Upper lobe of right lung (tissue), 1 donor: ENCODE measurements around the gene HHEX. TPM values are rescaled to one million over a fixed set of nuclear protein-coding genes. Genes with fewer than 3 reads are reported as not detected.

Source experiments
- ATAC-seq: fragments of 200-7000 bp; cut with Tn5 transposase; one replicate; pipeline ENCODE4 v1.9.1; 2020; ENCODE audit warnings: mild to moderate bottlenecking, moderate library complexity
- DNase-seq: peaks from one replicate; pipeline ENCODE4 v3.0.0-alpha.2; 2020
- H3K27ac ChIP-seq: fragments of 200-600 bp; one replicate; pipeline ENCODE4 v1.8.0; 2022
- H3K27me3 ChIP-seq: fragments of 200-600 bp; one replicate; pipeline ENCODE4 v1.8.0; 2022; ENCODE audit warnings: mild to moderate bottlenecking
- H3K36me3 ChIP-seq: fragments of 200-600 bp; one replicate; pipeline ENCODE4 v1.8.0; 2022
- H3K4me1 ChIP-seq: fragments of 200-600 bp; one replicate; pipeline ENCODE4 v1.8.0; 2022
- H3K4me3 ChIP-seq: fragments of 200-600 bp; one replicate; pipeline ENCODE4 v1.8.0; 2022; ENCODE audit warnings: mild to moderate bottlenecking
- H3K9me3 ChIP-seq: fragments of 200-600 bp; one replicate; pipeline ENCODE4 v1.8.0; 2022
- intact Hi-C: fragments of 100-400 bp; cut with DNase I; formaldehyde crosslinking; loops from one replicate; pipeline ENCODE4 v1.11.0; 2022
- total RNA-seq: library from RNA; stranded (reverse); fragmentation: NEBNext Ultra II Directional; extraction: Animal tissue kit (Norgen Biotek cat#: 25700); gene quantifications from one replicate; pipeline ENCODE4 v1.2.1, GENCODE V29; 2021
- TF ChIP-seq, protein P1 (sequence below): fragments of 200-600 bp; IDR thresholded peaks from one replicate; pipeline ENCODE4 v1.8.0; 2022; ENCODE audit warnings: antibody characterized with exemption
- donor health status: DM: no; HTN: yes; CAD: no; lungs with severe emphysema.

HHEX gene
- total RNA-seq, 1 donor from 2014 or later = 12.2 TPM

DNA sequence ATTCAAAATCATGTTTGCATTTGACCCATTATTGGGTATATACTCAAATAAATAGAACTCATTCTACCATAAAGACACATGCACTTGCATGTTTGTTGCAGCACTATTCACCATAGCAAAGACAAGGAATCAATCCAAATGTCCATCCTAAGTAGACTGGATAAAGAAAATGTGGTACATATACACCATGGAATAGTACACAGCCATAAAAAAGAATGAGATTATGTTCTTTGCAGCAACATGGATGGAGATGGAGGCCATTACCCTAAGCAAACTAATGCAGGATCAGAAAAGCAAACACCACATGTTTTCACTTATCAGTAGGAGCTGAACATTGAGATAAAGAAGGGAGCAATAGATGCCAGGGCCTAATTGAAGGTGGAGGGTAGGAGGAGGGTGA, 12.0 kb upstream of the HHEX start:
- ATAC-seq = no peak
- Histone ChIP-seq H3K27me3 (no peaks in the 10 kb centered on the region), H3K4me3 (no peak overlapping the region), H3K36me3 (no peaks in the 10 kb centered on the region), H3K27ac (no peak overlapping the region), H3K4me1 (no peaks in the 10 kb centered on the region), H3K9me3 (no peaks in the 10 kb centered on the region)
- no peak for DNase-seq
- intact Hi-C loops = no loop called here
- TF ChIP-seq, protein P1, sequence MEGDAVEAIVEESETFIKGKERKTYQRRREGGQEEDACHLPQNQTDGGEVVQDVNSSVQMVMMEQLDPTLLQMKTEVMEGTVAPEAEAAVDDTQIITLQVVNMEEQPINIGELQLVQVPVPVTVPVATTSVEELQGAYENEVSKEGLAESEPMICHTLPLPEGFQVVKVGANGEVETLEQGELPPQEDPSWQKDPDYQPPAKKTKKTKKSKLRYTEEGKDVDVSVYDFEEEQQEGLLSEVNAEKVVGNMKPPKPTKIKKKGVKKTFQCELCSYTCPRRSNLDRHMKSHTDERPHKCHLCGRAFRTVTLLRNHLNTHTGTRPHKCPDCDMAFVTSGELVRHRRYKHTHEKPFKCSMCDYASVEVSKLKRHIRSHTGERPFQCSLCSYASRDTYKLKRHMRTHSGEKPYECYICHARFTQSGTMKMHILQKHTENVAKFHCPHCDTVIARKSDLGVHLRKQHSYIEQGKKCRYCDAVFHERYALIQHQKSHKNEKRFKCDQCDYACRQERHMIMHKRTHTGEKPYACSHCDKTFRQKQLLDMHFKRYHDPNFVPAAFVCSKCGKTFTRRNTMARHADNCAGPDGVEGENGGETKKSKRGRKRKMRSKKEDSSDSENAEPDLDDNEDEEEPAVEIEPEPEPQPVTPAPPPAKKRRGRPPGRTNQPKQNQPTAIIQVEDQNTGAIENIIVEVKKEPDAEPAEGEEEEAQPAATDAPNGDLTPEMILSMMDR = no peak

DNA sequence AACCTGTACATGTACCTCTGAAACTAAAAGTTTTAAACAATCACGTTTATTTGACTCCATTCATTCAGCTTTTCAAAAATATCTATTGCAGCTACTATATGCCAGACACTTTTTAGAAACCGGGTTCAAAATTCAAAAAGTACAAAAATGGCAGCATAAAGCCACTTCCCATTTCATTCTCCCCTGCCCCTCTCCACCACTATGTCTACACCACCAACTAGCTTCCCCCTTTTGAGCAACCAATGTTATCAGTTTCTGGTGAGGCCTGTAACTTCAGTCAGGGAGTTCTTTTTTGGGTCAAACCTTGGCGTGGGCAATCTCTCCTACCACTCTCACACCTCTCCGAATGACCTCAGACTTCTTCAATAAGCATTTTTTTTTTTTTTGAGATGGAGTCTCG, 11.5 kb upstream of the HHEX start:
- DNase-seq (no peak), ATAC-seq (no peak)
- Histone ChIP-seq H3K4me1 (no peaks in the 10 kb centered on the region), H3K27me3 (no peaks in the 10 kb centered on the region), H3K9me3 (no peaks in the 10 kb centered on the region), H3K27ac (no peak overlapping the region), H3K4me3 (no peak overlapping the region), H3K36me3 (no peaks in the 10 kb centered on the region)
- intact Hi-C loops = no loop called here
- TF ChIP-seq, protein P1 = no peak

DNA sequence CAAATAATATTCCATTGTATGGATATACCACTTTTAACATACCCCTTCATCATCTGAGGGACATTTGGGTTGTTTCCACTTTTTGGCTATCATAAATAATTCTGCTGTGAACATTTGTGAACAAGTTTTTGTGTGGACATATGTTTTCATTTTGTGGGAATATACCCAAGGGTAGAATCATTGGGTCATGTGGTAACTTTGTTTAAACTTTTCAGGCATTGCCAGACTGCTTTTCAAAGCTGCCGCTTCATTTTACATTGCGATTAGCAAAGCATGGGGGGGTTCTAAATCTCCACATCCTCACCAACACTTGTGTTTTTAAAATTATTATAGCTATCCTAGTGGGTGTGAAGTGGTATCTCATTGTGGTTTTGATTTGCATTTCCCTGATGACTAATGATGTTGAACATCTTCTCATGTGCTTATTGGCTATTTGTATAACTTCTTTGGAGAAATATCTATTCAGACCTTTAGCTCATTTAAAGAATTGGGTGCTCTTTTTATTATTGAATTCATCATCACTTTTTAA, 8.4 kb upstream of the HHEX start:
- ATAC-seq (no peak), DNase-seq (no peak)
- TF ChIP-seq, protein P1 = no peak
- Histone ChIP-seq H3K4me1 (no peaks in the 10 kb centered on the region), H3K27ac (no peak overlapping the region), H3K9me3 (peaks cover 3% of the 10 kb centered on the region), H3K36me3 (no peaks in the 10 kb centered on the region), H3K27me3 (no peaks in the 10 kb centered on the region), H3K4me3 (no peak overlapping the region)
- intact Hi-C loops = no loop called here

DNA sequence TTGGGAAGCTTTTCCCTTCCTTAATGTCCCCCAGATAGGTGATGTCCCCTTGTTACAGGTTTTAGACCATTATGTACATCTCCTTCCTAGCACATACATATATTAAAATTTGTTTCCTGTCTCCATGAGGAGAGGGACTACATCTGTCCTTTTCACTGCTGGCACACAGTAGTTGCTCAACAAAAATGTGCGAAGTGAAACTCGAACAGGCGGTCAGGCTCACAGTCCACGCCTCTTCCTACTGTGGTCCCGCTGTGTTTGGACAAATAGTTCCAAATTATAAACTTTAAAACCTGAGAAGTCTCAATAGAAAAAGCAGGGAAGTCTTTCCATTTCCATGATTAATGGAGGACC, 1.2 kb upstream of the HHEX start:
- Histone ChIP-seq H3K4me3 (peak overlapping the region; percentile 70), H3K9me3 (peaks cover 3% of the 10 kb centered on the region), H3K4me1 (peaks cover 5% of the 10 kb centered on the region), H3K36me3 (no peaks in the 10 kb centered on the region), H3K27ac (peak overlapping the region; percentile 78), H3K27me3 (peaks cover 10% of the 10 kb centered on the region)
- intact Hi-C loops = no loop called here
- TF ChIP-seq, protein P1 = no peak
- ATAC-seq = no peak
- no peak for DNase-seq

DNA sequence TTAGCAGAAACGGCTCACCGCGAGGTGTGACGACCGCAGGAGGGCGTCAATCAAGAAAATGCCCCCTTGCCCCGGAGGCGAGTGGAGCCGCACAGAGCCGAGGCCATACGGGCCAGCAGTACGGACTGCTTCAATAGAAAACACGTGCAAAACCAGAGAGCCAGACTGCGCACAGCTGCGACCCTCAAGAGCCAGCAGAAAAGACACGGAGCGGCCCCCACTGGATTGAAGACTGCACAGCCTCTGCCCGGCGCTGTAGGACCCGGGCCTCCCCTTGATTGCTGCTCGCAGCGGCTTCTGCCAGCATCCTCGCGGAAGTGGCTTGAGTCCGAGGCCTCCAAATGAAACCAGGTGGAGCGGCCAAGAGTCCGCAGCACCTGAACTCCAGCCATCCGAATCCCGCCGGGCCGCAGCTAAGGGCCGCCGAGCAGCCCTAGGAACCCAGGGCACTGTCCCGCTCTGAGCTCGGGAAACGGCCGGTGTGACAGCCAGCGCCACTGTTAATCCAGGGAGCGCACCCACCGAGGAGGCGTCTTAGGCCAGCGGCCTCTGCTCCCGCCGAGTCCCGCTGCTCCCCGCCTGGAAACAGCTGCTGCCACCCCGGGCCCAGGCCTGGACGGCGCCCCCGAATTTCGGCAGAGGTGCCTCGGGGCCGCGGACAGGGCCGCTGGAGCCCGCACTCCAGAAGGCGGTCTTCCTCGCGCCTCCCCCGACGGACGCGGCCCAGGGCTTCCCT, 660 bp upstream of the HHEX start:
- TF ChIP-seq, protein P1 = no peak
- ATAC-seq (peak; percentile 31), DNase-seq (no peak)
- Histone ChIP-seq H3K27ac (peak overlapping the region; percentile 78), H3K4me1 (peaks cover 5% of the 10 kb centered on the region), H3K9me3 (peaks cover 3% of the 10 kb centered on the region), H3K36me3 (no peaks in the 10 kb centered on the region), H3K4me3 (peak overlapping the region; percentile 70), H3K27me3 (peaks cover 10% of the 10 kb centered on the region)
- intact Hi-C loops = no loop called here
